Measurements from ENCODE around the gene CROCC2. TPM values are rescaled to one million over a fixed set of nuclear protein-coding genes. Genes with fewer than 3 reads are reported as not detected.
A peak's percentile ranks its signal among the peaks of the same experiment; 100 is the strongest.

CROCC2 gene
- total RNA-seq, 2 donors from 2014 or later = not detected

DNA sequence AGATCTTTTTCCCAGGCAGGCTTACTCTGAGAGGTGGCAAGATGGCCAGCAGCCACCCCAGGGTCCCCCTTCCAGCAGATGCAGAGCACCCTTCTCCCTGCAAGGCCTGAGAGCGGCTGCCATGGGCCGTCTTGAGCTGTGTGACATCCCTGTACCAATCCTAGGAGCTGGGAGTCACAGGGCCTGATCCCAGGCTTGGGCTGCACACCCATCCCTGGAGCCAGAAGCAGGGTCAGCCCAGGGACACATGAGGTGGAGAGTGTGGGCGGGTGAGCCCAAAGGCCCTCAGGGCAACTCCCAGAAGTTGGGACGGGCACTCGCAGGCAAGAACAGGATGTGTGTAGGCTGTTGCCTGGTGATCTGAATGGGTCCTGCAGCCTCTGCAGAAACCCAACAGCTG lies 40.5 kb downstream of the CROCC2 start:
- ATAC-seq (no peak), DNase-seq (no peak)
- intact Hi-C loops (cut with DNase I) = no loop called here

DNA sequence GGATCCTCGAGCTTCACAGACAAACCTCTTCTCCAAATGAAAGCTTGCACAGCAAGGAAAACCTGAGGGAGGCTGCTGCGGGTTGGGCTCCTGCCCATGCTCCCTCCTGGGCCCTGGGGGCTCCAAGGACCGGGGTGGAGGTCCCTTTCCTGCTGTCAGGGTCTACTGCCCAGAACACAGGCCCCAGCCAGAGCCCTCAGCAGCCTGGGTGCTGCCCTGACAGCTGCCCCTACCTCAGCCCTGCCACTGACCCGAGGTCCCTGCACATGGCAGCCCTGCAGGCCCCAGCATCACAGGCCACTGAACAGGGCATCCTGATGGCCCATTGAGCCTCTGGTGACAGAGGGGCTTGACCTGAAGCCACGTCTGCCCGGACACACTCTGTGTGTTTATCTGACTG lies 41.0 kb downstream of the CROCC2 start:
- intact Hi-C loops (cut with DNase I) = no loop called here
- no peak for DNase-seq
- ATAC-seq = no peak

- DNase-seq = no peak
- intact Hi-C loops (cut with DNase I) = no loop called here
- no peak for ATAC-seq
These were observed 41.5 kb downstream of the CROCC2 start for GRCh38 chr2:240947607-240948006.

DNA sequence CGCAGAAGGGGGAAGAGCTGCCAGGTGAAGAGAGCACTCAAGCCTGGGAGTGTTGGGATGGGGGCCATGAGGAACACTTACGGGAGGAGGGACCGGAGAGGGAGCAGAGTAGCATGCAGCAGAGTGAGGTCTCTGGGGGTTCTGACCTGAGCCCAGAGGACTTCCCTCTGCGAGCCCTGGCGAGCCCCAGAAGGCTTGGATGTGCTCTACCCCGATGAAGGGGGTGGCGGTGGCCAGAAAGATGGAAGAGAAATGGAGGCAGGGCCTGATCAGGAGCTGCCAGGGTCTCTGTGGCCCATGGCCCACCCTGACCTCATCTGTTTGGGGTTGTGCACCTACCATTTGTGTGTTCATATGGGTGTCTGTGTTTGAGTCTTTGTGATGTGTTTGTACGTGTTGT lies 42.0 kb downstream of the CROCC2 start:
- ATAC-seq (no peak), DNase-seq (no peak)
- intact Hi-C loops (cut with DNase I) = no loop called here

DNA sequence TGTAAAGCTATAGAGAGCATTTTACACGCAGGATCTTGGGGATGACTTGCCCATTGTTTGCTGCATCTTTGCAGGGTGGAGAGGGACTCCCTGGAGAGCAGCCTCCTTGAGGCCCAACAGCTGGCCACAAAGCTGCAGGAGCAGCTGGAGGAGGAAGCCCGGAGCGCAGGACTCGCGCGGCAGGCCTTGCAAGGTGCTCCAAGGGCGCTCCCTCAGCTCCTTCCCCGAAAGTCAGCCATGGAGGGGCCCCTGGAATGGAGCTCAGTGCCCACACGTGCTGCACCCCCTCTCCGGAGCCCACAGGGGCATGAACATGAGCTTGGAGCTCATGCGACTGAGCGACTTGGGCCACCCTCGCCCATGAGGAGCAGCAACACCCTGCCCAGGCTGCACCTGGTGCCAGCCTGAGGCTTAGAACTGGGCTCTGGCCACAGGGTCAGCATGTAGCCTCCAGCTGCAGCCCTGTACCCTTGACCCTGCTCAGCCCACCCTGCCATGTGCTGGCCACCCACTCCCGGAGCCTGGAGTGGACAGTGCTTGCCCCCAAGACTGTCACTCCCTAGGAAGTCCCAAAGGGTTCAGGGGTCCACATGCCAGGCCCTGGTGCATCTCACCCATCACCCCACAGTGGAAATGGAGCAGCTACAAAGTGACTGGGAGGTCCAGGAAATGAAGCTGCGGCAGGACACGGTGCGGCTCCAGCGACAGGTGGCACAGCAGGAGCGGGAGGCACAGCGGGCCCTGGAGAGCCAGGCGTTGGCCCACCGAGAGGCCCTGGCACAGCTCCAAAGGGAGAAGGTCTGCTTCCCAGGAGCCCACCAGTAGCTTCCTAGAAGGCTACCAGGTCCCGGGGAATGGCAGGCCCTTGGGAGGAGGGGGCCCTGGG lies 43.0 kb downstream of the CROCC2 start:
- intact Hi-C loops (cut with DNase I) = no loop called here
- DNase-seq (no peak), ATAC-seq (no peak)

GRCh38 chr2:240949791-240950705 lies 43.9 kb downstream of the CROCC2 start:
- ATAC-seq (no peak), DNase-seq (no peak)
- intact Hi-C loops (cut with DNase I) = no loop called here

DNA sequence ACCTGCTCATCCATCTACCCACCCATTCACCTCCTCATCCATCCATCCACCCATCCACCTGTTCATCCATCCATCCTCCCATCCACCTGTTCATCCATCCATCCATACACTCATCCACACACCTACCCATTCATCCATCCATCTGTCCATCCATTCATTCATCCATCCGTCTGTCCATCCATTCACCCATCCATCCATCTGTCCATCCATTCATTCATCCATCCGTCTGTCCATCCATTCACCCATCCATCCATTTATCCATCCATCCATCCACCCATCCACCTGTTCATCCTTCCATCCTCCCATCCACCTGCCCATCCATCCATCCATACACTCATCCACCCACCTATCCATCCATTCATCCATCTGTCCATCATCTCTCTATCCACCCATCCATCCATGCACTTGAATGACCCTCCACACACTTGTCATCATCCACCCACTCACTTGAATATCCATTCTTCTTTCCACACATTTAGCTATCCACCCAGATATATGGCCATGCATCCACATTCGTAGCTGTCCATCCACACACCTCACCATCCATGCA lies 45.0 kb downstream of the CROCC2 start:
- intact Hi-C loops (cut with DNase I) = no loop called here

DNA sequence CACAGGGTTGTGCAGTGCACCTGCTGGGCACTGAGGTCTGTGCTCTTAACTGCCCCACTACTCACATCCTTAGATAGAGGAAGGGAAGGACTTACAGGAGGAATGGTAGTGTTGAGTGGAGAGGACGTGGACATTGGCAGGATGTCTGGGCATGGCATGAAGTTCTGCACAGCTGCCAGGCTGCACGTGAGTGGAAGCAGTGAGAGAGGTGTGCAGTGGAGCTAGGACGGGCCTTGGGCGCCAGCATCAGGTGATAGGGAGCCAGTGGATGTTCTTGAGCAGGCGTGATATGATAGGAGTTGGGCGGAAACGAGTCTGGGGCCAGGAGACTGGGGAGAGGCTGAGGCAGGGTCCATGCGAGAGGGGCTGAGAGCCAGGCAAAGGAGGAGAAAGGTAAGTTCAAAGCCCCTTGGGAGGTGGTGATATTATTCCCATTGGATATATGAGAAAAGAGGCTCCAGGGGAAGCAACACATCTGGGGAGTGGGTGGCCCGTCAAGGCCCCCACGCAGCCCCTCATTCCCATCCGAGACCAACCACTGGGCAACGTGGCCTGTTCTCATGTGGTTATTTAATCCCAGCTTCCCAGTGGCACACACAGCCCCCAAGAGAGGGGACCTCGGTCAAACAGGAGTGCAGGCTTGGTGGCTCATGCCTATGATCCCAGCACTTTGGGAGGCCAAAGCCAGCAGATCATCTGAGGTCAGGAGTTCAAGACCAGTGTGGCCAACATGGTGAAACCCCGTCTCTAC lies 46.5 kb downstream of the CROCC2 start:
- ATAC-seq (no peak), DNase-seq (no peak)
- intact Hi-C loops (cut with DNase I) = no loop called here

More for the DNA sequence above, 45.0 kb downstream of the CROCC2 start:
- DNase-seq (no peak), ATAC-seq (no peak)

- DNase-seq (no peak), ATAC-seq (no peak)
- intact Hi-C loops (cut with DNase I) = no loop called here
These were observed 47.6 kb downstream of the CROCC2 start for GRCh38 chr2:240953426-240954410.

DNA sequence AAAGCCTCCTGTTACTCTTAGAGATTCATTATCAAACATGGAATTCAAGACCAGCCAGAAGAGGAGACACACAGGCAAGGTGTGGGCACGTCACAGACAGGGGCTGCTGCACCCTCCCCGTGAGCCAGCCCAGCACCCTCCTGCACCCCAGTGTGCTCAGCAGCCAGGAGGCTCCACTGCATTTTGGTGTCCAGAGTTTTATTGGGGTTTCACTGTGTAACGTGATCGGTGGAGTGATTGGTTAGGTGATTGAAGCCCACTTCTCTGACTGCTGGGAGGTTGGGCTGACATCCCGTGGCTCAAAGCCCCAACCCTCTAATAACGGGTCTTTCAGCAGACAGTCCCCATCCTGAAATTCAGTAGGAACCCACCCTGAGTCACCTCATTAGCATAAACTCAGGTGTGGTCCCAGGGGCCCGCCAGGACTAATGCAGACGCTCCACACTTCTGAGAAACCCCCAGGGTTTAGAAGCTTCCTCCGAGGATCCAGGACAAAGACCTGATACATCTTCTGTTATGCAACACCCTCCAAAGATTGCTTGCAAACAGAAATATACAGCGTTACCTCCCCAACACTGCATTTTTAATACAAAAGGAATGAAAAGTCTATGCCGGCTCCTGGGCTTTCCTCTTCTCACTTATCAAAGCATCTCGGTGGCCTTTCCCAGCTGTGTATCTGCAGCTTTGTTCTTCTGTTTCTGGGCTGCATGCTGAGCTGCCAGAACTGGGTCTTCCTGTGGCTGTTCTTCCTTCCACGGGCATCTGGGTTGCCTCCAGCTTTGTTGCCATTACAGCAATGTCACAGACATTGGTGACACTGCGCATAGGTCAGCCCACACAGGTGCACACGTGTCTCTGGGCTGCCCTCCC lies 48.5 kb downstream of the CROCC2 start:
- no peak for DNase-seq
- no peak for ATAC-seq
- intact Hi-C loops (cut with DNase I) = no loop called here

DNA sequence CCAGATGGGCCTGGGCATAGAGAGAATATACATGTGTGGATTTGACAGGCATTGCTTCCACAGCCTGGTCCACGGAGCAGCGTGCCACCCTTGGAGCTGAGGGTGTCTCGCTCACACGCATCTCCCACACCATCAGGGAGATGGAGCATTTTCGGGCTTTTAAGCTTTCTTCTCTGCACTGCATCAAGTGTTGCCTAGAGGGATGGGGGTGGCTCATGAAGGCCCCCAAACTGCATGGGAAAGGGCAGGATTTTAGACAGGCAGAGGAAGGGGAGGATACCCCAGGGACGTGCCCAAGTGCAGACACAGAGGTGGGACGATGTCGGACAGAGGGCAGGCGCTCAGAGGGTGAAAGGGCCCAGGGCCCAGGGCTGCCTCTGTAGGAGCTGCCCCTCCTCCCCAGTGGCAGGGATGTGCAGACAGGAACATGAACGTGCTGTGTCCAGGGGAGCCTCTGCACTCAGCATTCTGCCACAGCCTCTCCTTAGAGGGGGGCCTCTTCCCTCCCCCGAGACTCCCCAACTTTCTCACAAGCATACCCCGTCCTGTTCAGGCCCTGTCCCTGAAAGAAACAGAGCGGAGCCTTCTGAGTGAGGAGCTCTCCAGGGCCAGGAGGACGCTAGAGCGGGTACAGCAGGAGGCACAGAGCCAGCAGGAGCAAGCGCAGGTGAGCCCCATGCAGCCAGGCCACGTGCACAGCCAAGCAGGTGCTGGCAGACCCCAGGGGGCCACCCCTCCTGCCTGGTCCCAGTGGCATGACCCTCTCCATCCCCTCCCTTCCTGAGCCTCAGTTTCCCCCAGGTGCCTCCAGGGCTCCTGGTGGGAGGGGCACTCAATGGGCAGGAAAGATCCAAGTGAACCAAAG lies 49.4 kb downstream of the CROCC2 start:
- no peak for DNase-seq
- no peak for ATAC-seq
- intact Hi-C loops (cut with DNase I) = no loop called here

- DNase-seq = no peak
- intact Hi-C loops (cut with DNase I) = no loop called here
- no peak for ATAC-seq
These were observed 50.2 kb downstream of the CROCC2 start for GRCh38 chr2:240956171-240956934.

- ATAC-seq = no peak
- no peak for DNase-seq
- intact Hi-C loops (cut with DNase I) = no loop called here
These were observed 51.0 kb downstream of the CROCC2 start for GRCh38 chr2:240956935-240957655.

- intact Hi-C loops (cut with DNase I) = no loop called here
- peak; percentile 48 to 52 for ATAC-seq
- DNase-seq = no peak
These were observed 51.7 kb downstream of the CROCC2 start for GRCh38 chr2:240957656-240958365.
